ENCODE results near the gene CLEC4M. TPM values are rescaled to one million over a fixed set of nuclear protein-coding genes. Genes with fewer than 3 reads are reported as not detected.

The CLEC4M gene
- total and polyA plus RNA-seq, 2 of the 8 experiments (the other 6 are each of a cell fraction or from before 2014, with no cell fraction given): not detected

- 82% methylated on average over 1 of the region's 1 CpG; no CpG with 5 or more reads in 1 of the 2 experiments for WGBS, 2 experiments (ENCODE audit: extremely low coverage in 1 of 2, insufficient coverage in 1 of 2, insufficient read length in 1 of 2, insufficient replicate concordance in 2 of 2, low coverage in 1 of 2, low lambda C conversion rate in 2 of 2, missing lambda C conversion rate in 1 of 2)
- POLR2A ChIA-PET (ENCODE audit: partially characterized antibody): no interaction called here
- H3K4me1 ChIP-seq (replicated peaks in 1 of 4; ENCODE audit: control insufficient read depth in 3 of 4, insufficient read depth in 4 of 4, low read length in 3 of 4): no peaks in the 10 kb centered on the region
- TF ChIP-seq, protein P1, sequence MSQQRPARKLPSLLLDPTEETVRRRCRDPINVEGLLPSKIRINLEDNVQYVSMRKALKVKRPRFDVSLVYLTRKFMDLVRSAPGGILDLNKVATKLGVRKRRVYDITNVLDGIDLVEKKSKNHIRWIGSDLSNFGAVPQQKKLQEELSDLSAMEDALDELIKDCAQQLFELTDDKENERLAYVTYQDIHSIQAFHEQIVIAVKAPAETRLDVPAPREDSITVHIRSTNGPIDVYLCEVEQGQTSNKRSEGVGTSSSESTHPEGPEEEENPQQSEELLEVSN (IDR thresholded peaks at IDR 0.05): no peak
- no peak for TF ChIP-seq PHF8 (conservative IDR thresholded peaks at IDR 0.05; ENCODE audit: low read depth, low read length)
- TF ChIP-seq GABPA (IDR thresholded peaks at IDR 0.05; ENCODE audit: borderline replicate concordance, insufficient read depth, low read length): no peak
- no peak for TF ChIP-seq CREB1 (IDR thresholded peaks at IDR 0.05)
- TF ChIP-seq EZH2 (IDR thresholded peaks at IDR 0.05; ENCODE audit: low read depth, low read length, severe bottlenecking): no peak
- TF ChIP-seq SP2 (IDR thresholded peaks at IDR 0.05; ENCODE audit: low read length): no peak
- TF ChIP-seq SAP30 (IDR thresholded peaks at IDR 0.05; ENCODE audit: insufficient read depth, insufficient replicate concordance, low read length): no peak
- no peak for TF ChIP-seq RXRA (IDR thresholded peaks at IDR 0.05; ENCODE audit: insufficient read depth, low read depth, low read length)
- no peak for TF ChIP-seq CBX8 (IDR thresholded peaks at IDR 0.05; ENCODE audit: borderline replicate concordance, low read depth, low read length)
- no peak for TF ChIP-seq BRCA1 (IDR thresholded peaks at IDR 0.05; ENCODE audit: low read depth, low read length)
- TF ChIP-seq GTF2F1 (IDR thresholded peaks at IDR 0.05; ENCODE audit: borderline replicate concordance, low read depth, low read length): no peak
- TF ChIP-seq SRF (IDR thresholded peaks at IDR 0.05; ENCODE audit: low read depth, low read length): no peak
- no peak for TF ChIP-seq BCL11A (IDR thresholded peaks at IDR 0.05; ENCODE audit: low read depth in 2 of 2, low read length in 2 of 2)
- TF ChIP-seq KDM4A (IDR thresholded peaks at IDR 0.05; ENCODE audit: low read depth, low read length, severe bottlenecking): no peak
Measured at GRCh38 chr19:7715671-7716070, 47.4 kb upstream of the CLEC4M start.

More at GRCh38 chr19:7715671-7716070, 47.4 kb upstream of the CLEC4M start:
- H3K79me2 ChIP-seq (ENCODE audit: control insufficient read depth in 1 of 2, insufficient read depth in 2 of 2, low read length in 2 of 2): no peaks in the 10 kb centered on the region
- no peak overlapping the region for H2AK5ac ChIP-seq (ENCODE audit: low read depth, low read length)
- no peak overlapping the region for H2BK12ac ChIP-seq (ENCODE audit: low read depth, low read length)
- no peak overlapping the region for H3K27ac ChIP-seq (ENCODE audit: low read depth, low read length)
- no peak overlapping the region for H2BK20ac ChIP-seq (ENCODE audit: low read length)
- CTCF ChIA-PET (ENCODE audit: partially characterized antibody): interaction anchor here (0.7 kb wide), 1 partner anchor 116 kb away, joined by 6 read pairs; no protein-coding TSS in a partner anchor
- no peak overlapping the region for H3K56ac ChIP-seq (replicated peaks; ENCODE audit: insufficient read length, low read depth, low read length)
- no peak overlapping the region for H3K4me3 ChIP-seq (ENCODE audit: extremely low read depth in 1 of 4, insufficient read depth in 2 of 4, low read depth in 3 of 4, low read length in 4 of 4)
- no peak overlapping the region for H3K4ac ChIP-seq (replicated peaks; ENCODE audit: insufficient read length, low read depth, low read length)
- H3K9me3 ChIP-seq (ENCODE audit: insufficient read depth in 2 of 2, low read depth in 1 of 2, low read length in 1 of 2): peaks cover 0 to 2% of the 10 kb centered on the region in 2 experiments; a peak in 1 of 4 replicates
- no peak overlapping the region for H3K9ac ChIP-seq (replicated peaks in 1 of 4; ENCODE audit: extremely low read depth in 1 of 4, low read depth in 3 of 4, low read length in 3 of 4)
- no peak overlapping the region for H4K91ac ChIP-seq (replicated peaks; ENCODE audit: insufficient read length, low read length)
- no peak overlapping the region for H3K14ac ChIP-seq (ENCODE audit: insufficient read length)
- no peak overlapping the region for H2BK15ac ChIP-seq (ENCODE audit: low read length)
- no peaks in the 10 kb centered on the region for H3K79me1 ChIP-seq (ENCODE audit: low read depth, low read length)
- H3K27me3 ChIP-seq (replicated peaks in 1 of 4; ENCODE audit: control insufficient read depth in 3 of 4, extremely low read depth in 1 of 4, insufficient read depth in 3 of 4, low read length in 3 of 4): no peaks in the 10 kb centered on the region
- no peak overlapping the region for H2AFZ ChIP-seq (ENCODE audit: low read length)
- H2BK120ac ChIP-seq (replicated peaks; ENCODE audit: low read depth, low read length): no peak overlapping the region
- H3K4me2 ChIP-seq (ENCODE audit: insufficient read depth in 1 of 2, low read depth in 2 of 2, low read length in 2 of 2): no peak overlapping the region
- H3K23ac ChIP-seq (ENCODE audit: insufficient read length): no peak overlapping the region
- no peak overlapping the region for H2BK5ac ChIP-seq (ENCODE audit: low read depth, low read length)
- FAIRE-seq (no peak), DNase-seq (ENCODE audit: low read depth in 1 of 2, low spot score in 2 of 2) (no peak)
- H3K36me3 ChIP-seq (ENCODE audit: control insufficient read depth in 2 of 4, insufficient read depth in 4 of 4, low read length in 3 of 4): no peaks in the 10 kb centered on the region
- no peak overlapping the region for H3K18ac ChIP-seq (ENCODE audit: extremely low read depth, low read length)
- H4K8ac ChIP-seq (ENCODE audit: extremely low read depth, insufficient read depth, low read length): no peak overlapping the region
- H3K23me2 ChIP-seq (ENCODE audit: low read depth, low read length): no peaks in the 10 kb centered on the region
- H4K5ac ChIP-seq (ENCODE audit: insufficient read length, low read depth, low read length): no peak overlapping the region
- no peaks in the 10 kb centered on the region for H4K20me1 ChIP-seq (replicated peaks in 1 of 2; ENCODE audit: control insufficient read depth in 1 of 2, insufficient read depth in 2 of 2, low read length in 2 of 2)

All from H1 (cell line).